Left ventricle myocardium superior (tissue), 1 donor: Measurements from ENCODE around the gene MEI1. TPM values are rescaled to one million over a fixed set of nuclear protein-coding genes. Genes with fewer than 3 reads are reported as not detected.
A peak's percentile ranks its signal among the peaks of the same experiment; 100 is the strongest.
"Not testable (repeated sequence)": the region's sequence is repeated elsewhere in the genome, so short reads cannot be mapped to it uniquely, and the experiment has no call there.

Experiments used
- ATAC-seq: fragments of 200-7000 bp; cut with Tn5 transposase; one replicate; pipeline ENCODE4 v1.9.1; 2020; ENCODE audit warnings: mild to moderate bottlenecking, moderate library complexity
- DNase-seq: peaks from one replicate; pipeline ENCODE4 v3.0.0-alpha.2; 2020
- intact Hi-C: fragments of 100-400 bp; cut with micrococcal nuclease; formaldehyde crosslinking; loops from one replicate; pipeline ENCODE4 v1.11.0; 2022
- total RNA-seq: library from RNA; stranded (reverse); fragmentation: NEBNext Ultra II Directional; extraction: Animal tissue kit (Norgen Biotek cat#: 25700); gene quantifications from one replicate; pipeline ENCODE4 v1.2.1, GENCODE V29; 2021
- donor health status: DM: no; HTN: yes; CAD: no; lungs with severe emphysema.

The MEI1 gene
- total RNA-seq, 1 donor from 2014 or later, result 0.57 TPM

DNA sequence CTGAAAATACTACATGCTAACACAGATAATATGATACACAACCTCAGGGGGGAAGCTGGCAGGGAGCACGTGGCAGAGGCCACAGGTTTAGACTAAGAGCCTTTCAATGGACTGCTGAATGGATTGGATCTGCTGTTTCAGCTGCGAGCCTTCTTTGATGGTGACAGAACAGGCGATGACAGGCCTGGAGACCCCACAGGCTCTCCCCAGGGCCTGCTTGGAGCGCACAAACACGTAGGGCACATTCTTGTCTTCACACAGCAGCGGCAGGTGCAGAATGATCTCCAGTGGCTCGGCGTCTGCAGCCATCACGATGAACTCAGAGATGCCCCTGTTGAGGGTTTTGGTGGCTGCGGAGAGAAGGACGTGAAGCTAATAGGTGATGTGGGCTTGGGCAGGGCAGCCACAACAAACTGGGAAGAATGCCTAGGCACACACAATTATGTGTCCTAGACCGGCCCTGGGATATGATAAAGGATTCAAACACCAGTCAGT, 24.4 kb upstream of the MEI1 start:
- DNase-seq, result no peak
- peak; percentile 40 for ATAC-seq
- intact Hi-C loops, result no loop called here

DNA sequence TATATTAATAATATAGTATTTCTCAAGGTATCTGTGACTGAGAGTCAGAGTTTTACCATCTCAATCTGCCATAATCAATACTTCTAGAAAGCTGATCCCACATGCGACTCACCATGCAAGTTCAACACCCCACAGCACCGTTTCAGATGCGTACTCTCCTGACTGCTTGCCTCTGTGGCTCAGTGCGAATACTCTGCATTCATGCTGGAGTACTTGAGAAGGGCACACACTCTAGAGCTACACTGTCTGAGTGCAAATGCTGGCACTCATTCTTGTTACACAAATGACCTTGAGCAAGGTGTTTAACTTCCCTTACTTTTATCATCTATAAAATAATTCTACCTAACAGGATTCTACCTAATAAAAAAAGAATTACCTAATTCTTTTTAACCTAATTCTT, 23.2 kb upstream of the MEI1 start:
- DNase-seq, result no peak
- peak; percentile 78 for ATAC-seq
- intact Hi-C loops, result no loop called here

DNA sequence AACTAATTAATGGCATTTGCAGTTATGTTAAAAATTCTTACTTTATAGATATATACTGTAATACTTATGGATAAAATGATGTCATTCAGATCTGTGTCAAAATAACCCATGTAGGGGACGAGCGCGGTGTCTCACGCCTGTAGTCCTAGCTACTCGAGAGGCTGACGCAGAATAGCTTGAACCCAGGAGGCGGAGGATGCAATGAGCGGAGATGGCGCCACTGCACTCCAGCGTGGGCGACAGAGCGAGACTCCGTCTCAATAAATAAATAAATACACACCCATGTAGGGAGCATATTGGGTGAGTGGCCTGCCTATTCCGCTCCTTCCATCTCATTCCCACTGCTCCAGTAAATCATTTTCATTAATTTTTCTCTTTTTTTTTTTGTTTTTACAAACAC, 17.7 kb upstream of the MEI1 start:
- intact Hi-C loops, result no loop called here
- DNase-seq, result no peak
- ATAC-seq, result peak; percentile 19

DNA sequence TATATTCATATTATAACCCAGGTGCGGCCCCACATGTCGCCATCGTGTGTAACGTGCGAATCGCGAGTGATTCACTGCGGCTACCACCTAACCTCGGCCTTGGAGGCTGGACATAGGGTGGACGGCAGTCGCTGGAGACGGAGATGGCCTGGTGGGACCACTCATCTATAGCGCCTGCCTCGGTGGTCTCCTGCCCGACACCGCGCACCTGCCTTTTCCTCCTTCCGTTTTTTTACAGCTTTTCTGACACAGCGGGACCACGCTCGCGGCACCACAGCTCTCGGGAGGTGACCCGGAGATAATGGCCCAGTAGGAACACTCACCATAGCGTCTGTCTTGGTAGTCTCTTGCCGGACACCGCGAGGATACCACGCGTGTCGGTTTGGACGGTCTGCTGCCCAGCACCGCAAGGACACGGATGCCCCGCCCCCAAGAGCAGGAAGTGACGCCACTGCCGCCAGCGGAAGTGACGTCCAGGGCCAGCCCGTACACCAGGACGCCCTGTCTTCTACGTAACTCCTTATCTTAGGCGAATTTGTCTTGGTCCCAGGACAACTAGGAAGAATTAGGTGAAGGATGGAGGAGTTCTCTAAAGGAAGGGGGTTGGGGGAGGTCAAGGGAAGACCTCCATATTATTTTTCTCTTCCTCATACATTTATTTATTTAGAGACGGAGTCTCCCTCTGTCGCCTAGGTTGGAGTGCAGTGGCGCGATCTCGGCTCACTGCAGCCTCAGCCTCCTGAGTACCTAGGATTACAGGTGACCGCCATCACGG, 17.1 kb upstream of the MEI1 start:
- ATAC-seq (peak; percentile 95), DNase-seq (peak; percentile 91)
- intact Hi-C loops, result no loop called here

DNA sequence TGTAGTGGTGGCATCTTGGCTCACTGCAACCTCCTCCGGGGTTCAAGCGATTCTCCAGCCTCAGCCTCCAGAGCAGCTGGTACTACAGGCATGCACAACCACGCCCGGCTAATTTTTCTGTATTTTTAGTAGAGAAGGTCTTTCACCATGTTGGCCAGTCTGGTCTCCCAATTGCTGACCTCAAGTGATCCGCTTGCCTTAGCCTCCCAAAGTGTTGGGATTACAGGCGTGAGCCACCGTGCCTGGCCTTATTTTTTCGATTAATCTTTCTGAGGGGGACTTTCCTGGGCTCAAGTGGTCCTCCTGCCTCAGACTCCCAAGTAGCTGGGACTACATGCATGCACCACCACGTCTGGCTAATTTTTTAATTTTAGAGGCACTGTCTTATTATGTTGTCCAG, 16.3 kb upstream of the MEI1 start:
- ATAC-seq, result no peak
- intact Hi-C loops, result no loop called here

DNA sequence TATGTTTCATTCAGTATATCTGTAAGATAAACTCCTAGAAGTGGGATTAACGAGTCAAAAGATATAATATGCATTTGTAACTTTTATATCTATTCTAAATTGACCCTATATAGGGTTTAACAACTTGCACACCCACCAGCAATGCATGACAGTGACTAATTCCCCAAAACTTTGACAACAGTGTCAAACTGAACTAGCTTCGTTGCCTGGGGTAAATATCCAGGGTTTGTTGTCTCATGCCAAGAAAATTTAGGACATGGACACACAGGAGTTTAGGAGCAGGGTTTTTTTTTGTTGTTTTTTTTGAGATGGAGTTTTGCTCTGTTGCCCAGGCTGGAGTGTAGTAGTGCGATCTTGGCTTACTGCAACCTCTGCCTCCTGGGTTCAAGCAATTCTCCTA, 15.7 kb upstream of the MEI1 start:
- ATAC-seq (no peak), DNase-seq (no peak)
- intact Hi-C loops, result no loop called here

More for the DNA sequence above, 16.3 kb upstream of the MEI1 start:
- DNase-seq, result no peak

DNA sequence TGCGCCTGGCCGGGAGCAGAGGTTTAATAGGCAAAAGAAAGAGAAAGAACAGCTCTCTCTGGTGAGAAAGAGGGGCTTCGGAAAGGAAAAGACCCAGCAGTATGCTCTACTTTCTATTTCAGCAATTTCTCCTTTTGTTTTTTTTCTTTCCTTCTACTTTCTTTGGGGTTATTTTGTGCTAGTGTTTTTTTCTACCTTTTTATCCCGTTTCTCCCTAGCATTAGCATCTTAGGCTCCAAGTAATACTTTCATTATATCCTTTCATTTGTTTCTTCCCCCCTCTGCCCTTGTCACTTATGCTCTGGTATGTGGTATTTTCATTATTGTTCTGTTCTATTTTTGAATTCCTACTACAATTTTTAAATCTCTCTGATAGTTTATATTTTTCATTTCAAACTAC, 15.1 kb upstream of the MEI1 start:
- intact Hi-C loops, result no loop called here
- no peak for DNase-seq
- ATAC-seq, result no peak

DNA sequence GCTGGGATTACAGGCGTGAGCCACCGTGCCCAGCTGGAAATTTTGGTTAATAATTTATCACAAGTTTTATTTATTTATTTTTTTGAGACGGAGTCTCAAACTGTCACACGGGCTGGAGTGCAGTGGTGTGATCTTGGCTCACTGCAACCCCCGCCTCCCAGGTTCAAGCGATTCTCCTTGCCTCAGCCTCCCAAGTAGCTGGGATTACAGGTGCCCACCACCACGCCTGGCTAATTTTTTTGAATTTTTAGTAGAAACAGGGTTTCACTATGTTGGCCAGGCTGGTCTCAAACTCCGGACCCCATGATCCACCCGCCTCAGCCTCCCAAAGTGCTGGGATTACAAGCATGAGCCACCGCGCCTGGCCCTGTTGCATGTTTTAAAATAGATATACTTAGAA, 12.4 kb upstream of the MEI1 start:
- intact Hi-C loops, DNase-seq, ATAC-seq: not testable (repeated sequence)

DNA sequence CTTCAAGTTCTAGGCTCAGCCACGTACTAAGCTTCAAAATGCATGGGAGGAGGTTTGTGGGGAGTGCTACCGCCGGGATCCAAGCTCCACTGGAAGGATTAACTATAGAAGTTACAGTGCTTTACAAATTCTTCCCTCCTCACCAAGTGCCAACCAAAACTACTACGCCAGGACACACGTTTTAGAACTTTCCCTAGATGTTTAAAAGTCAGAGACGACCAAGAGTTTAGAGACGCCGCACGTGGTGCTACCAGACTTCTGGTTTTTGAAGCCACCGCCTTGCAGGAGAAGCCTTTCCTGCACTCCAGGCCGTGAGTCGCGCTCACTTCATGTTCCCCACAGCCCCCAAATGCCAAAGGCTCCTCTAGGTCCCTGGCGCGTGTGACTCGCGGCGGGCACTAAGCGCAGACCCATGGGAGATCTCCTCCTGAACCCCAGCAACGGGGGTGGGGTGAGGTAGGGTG, 11.4 kb upstream of the MEI1 start:
- intact Hi-C loops, result no loop called here
- DNase-seq (peak; percentile 34), ATAC-seq (peak; percentile 35)

DNA sequence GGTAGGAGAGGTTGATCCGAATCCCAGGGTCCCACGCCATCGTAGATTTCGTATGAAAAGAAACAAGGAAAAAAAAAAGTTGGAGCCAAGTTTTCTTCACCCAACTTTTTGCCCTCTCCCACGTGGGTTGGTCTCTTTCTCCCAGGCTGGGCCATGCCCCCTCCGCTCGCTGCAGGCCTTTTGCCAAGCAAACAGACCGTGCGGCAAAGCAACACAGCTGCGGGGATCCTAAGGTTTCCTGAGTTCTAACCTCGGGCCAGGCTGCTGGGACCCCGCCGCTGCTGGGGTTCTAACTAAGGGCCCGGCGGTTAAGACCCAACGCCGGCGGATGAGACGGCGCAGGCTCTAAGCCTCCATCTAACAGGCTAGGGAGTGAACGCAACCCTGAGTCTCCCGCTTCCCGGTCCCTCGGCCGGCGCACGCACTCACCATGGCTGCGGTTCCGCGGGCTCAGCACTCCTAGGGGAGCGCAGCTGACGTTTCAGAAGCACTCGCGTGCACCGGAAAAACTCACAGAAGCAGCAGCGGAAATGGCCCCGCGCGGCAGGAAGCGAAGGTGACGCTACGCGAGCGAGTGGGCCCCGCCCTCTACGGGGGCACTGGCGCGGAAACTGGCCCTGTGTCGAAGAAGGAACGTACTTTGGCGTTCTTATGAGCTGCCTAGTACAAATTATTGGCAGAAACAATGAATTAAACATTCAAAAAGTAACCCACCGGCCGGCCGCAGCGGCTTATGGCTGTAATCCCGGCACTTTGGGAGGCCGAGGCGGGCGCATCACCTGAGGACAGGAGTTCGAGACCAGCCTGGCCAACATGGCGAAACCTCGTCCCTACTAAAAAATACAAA, 10.7 kb upstream of the MEI1 start, which contains the start of gene SNU13:
TSS of gene SNU13 (minus strand) at position 503 of the 847 bp plus-strand sequence. CDS start at position 432, 71 bp downstream.
- ATAC-seq, result peak; percentile 96
- intact Hi-C loops, result no loop called here
- DNase-seq, result peak; percentile 95

DNA sequence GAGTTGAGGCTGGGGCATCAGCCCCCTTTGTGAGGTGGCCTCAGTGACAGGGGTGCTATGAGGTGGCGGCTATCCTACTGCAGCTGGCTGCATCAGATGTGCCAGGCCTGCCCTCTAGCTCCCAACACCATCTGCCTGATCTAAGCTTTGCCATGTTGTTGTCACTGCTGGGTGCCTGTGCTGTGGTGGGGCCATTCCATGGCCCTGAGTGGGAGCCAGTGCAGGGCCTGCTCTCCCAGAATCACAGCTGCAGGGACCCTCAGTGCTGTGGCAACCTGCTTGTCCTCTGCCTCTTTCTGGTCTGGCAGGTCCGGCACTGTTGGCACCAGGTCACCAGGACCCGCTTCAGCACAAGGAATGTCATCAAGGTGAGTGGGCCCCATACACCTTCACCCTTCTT, 8.8 kb upstream of the MEI1 start:
- intact Hi-C loops, result loop anchor here (5.0 kb wide), 1 partner anchor 252 kb away; no protein-coding TSS in a partner anchor
- ATAC-seq (no peak), DNase-seq (no peak)

DNA sequence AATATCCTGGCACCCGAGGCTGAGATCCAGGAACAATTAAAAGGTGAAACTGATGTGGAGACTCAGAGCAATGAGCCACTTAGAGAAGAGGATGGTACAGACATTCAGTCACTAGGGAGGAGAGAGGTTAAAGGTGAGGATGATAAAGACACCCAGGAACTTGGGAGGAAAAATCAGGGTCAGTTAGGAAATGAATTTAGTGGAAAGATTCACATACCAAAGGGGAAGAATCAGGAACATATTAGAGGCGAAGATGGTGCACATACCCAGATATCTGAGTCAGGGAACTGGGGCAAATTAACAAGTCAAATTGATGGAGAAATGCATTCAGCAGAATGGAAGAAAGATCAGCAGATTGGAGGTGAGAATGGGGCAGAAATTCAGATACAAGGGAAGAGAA, 4.1 kb upstream of the MEI1 start:
- DNase-seq, result no peak
- no peak for ATAC-seq
- intact Hi-C loops, result no loop called here

DNA sequence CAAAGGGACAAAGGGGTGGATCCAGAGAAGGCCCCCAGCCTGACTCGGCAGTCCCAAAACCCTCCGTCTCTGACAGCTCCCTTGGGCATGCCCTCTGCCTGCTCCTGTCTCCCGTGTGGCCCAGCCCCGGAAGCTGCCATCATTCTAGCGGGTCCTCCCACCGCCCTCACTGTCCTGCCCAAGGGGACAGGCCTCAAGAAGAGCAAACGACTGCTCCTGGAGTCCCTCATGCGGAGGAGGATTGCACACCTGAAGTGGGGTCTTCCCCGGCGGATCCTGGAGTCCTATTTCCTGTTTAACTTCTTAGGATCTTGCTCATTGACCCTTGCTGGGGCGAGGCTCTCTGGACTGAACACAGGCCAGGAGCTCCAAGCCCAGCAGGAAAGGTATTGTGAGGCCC, 2.6 kb upstream of the MEI1 start:
- intact Hi-C loops, result no loop called here
- no peak for DNase-seq
- no peak for ATAC-seq

DNA sequence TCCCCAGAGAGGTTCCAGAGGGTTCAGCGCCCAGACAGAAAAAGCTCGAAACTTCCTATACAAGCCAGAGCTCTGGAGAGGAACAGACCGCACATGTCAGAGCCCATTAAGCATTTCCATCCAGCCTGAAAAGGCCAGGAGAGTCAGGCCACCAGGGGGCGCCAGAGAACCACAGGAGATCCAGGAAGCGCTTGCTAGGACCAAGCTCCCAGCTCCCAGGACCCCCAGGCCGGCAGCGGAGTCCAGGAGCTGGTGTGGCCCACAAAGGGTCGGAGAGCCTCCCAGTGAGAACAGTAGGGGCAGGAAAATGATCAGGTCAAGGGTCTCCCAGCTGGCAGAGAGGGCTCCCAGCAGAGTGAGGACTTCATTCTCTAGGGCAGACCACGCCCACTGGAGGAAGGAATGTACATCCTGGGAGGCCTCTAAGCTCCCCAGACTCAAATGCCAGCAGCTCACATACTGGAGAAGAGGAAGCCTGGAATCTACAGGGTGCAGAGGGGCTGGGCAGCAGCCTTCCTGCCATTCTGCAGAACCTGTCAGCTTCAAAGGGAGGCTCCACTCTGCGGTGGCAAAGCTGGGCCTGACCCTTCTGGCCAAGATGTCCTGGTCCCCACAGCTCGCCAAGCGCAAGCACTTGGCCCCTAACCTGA, 2.1 kb upstream of the MEI1 start:
- ATAC-seq, result peak; percentile 86
- DNase-seq, result peak; percentile 97
- intact Hi-C loops, result no loop called here

DNA sequence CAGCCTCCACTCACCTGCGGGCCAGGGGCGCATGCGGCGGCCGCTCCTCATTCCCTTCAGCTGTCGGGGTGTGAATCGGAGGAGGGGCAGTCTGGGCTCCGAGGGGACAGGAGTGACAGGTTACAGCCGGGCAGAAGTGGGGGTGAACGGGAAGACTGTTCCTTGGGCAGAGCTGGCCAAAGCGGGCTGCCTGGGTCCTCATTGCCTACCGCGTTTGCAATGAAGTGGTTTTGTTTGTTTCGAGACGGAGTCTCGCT, 733 bp downstream of the MEI1 start:
- ATAC-seq (no peak), DNase-seq (no peak)
- intact Hi-C loops, result no loop called here

DNA sequence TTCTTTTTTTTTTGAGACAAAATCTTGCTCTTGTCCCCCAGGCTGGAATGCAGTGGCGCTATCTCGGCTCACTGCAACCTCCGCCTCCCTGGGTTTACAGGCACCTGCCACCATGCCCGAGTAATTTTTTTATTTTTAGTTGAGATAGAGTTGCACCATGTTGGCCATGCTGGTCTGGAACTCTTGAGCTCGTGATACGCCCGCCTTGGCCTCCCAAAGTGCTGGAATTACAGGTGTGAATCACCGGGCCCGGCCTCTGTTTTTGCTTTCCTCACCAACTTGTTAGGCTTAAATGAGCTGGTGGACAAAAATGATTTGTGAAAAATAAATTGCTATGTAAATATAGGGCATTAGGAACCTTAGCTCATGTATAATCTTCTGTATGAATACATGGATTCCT, 3.5 kb downstream of the MEI1 start:
- no peak for ATAC-seq
- DNase-seq, result no peak
- intact Hi-C loops, result no loop called here

DNA sequence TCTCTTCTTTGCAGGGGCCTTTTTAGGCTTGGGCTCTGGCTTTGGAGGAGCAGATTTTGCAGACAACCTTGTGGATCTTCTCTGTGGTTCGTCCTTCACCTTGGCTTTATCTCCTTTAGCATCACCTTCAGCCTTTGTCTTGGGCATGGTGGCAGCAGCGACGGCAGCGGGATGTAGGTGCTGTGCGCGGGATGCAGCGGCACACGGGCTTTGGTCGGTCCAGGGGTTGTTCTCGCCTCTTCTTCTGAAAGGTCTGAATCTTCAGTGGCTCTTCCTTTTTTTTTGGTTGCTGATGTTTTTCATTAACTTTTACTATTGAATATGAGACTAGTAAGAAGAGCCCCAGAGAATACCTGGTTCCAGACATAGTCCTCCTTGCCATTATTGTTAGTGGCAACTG, 10.0 kb downstream of the MEI1 start:
- DNase-seq (no peak), ATAC-seq (no peak)
- intact Hi-C loops, result no loop called here

DNA sequence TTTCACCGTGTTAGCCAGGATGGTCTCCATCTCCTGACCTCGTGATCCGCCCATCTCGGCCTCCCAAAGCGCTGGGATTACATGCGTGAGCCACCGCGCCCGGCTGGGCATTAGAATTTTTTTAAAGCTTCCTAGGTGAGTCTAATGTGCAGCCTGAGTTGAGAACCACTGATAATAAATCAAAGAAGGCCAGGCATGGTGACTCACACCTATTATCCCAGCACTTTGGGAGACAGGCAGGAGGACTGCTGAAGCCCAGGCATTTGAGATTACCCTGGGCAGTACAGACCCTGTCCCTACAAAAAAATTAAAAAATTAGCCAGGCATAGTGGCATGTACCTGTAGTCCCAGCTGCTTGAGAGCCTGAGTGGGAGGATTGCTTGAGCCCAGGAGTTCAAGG, 13.7 kb downstream of the MEI1 start:
- intact Hi-C loops, result no loop called here
- ATAC-seq (no peak), DNase-seq (no peak)

DNA sequence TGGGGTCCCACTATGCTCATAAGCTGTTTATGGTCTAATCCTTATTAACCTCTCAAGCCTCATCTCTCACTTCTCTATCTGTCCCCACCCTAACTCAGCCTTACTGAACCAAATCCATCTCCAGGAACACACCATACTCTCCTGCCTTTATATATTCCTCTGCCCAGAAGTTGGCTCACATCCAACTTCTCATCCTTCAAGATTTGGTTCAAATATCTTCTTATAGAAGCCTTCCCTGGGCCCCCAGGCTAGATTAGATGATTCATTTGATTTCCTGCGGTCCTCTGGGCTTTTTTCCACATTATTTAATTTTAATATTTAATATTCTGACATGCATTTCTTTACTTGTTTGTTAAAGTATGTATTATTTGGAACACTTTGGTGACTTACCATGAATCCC, 23.2 kb downstream of the MEI1 start:
- intact Hi-C loops, result no loop called here
- ATAC-seq (no peak), DNase-seq (no peak)

DNA sequence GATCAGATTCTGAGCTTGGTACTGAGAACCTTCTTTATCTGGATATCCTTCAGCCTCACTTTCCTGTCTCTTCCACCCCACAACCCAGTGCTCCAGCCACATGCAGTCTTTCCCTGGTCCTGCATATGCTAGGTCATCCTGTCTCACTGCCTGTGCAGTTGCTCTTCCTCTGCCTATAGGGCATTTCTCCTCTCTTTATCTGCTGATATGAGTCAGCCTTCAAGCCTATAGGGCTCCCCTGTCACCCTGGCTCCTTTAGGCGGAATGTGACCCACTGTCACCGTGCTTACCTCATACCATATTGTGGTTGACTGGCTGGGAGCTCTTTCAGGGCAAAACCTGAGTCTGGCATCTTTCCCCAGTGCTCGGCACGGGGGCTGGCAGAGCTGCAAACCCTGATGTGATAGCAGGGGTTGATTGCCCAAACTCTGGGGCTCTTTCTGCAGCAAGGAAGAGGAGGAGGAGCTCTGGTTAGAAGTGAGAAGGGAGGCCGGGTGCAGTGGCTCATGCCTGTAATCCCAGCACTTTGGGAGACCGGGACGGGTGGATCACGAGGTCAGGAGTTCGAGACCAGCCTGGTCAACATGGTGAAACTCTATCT, 26.3 kb downstream of the MEI1 start:
- intact Hi-C loops, result no loop called here
- ATAC-seq, result no peak
- DNase-seq, result no peak
